GM18502 (cell line): Measurements from ENCODE around the gene COLEC12.

Experiments used
- ATAC-seq: cut with Tn5 transposase; IDR thresholded peaks from one replicate; pipeline ENCODE4 v1.9.1; 2021; ENCODE audit warnings: mild to moderate bottlenecking; ENCODE audit not compliant: unreplicated experiment, poor library complexity

COLEC12 gene

GRCh38 chr18:449374-449773 is 51.1 kb downstream of the COLEC12 start:
- ATAC-seq, result no peak

DNA sequence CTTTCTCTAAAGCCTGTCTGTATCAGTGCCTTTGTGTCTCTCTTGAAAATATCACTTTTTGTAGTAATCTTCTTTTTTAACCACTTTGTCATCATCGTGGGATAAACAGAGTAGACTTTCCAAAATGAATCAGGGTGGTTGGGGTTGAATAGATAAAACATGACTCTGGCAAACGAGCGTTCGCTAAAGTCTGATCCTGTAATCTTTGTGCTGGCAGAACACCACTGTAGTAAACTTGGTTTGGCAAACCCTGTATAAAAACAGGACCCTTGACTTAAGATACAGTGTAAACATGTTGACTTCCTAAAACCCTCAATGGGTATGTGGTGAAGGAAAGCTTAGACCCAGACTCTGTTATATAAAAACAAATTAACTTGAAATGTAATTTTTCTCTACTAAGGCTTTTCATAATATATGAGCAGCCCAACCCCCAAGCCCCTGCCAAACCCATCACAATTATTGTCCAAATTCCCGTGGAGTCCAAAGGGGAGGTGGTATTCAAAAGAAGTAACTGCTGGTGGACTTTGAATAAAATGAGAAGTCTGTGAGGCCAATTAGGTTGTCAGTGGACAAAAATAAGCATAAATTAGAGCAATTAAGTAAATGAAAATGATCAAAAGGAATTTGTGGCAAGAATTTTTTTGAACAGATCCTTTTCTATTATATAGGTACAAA is 52.2 kb downstream of the COLEC12 start:
- no peak for ATAC-seq

DNA sequence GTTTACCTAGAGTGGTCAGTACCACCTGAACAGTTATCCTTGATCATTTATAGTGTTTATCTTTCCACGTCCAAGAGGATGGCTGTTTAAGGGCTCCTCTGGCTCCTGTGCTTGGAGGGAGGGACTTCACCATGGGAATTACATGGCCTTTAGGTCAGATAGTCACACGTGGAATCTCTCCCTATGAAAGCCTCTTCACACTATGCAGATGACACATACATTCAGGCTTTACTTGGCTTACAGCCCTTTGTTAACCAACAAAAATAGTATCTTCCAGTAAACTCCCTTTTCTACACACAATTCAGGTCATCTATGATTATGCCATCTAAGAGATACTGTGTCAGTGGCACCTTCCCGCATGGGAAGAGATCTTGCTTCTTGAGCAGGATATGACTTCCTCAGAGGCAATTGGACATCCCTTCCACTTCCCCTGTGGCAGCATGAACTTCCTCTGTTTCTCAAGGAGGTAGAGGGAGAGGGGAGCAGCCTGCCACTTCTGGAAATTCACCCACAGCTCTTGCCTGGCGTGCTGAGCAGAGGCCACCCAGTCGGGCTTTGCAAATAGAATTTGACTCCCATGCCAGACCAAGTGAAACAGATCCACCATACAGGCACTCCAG is 53.5 kb downstream of the COLEC12 start:
- no peak for ATAC-seq

GRCh38 chr18:445055-445454 is 55.4 kb downstream of the COLEC12 start:
- ATAC-seq, result no peak

- ATAC-seq, result no peak
Observed at GRCh38 chr18:438571-438970, 61.9 kb downstream of the COLEC12 start.

GRCh38 chr18:435940-436339 is 64.6 kb downstream of the COLEC12 start:
- no peak for ATAC-seq

DNA sequence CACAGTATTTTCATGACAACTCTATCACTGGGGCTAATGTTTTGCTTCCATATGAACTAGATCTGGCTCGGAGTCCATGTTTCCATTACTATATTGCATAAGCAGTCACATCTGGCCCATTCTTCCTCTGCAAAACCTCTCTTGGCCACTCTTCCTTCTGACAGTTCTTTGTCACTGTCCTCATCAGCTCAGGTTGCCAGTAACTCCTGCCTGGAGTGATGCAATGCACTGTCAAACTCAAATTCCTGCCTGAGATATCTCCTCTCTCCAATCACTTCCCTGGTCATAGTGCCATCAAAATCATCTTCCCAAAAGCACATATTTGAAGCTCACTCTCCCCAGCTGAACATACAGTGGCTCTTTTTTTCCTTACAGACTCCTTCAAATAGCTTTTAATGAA is 66.1 kb downstream of the COLEC12 start:
- no peak for ATAC-seq

DNA sequence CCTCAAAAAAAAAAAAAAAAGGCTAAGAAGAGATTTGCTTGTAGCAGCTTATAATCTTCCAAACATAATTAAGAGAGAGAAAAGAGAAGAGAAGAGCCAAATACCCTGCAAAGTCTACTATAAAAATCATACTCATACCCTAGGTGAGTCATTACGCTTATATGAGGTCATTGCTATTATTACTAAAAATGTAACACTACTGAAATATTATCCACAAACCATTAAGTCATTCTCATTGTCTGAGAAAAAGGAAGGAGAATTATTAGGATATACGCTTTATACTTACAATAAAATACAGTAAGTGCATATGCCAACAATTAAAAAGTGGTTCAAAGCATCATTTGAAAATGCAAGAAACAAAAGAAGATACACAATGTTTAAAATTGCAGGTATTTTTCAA is 66.5 kb downstream of the COLEC12 start:
- ATAC-seq, result no peak

DNA sequence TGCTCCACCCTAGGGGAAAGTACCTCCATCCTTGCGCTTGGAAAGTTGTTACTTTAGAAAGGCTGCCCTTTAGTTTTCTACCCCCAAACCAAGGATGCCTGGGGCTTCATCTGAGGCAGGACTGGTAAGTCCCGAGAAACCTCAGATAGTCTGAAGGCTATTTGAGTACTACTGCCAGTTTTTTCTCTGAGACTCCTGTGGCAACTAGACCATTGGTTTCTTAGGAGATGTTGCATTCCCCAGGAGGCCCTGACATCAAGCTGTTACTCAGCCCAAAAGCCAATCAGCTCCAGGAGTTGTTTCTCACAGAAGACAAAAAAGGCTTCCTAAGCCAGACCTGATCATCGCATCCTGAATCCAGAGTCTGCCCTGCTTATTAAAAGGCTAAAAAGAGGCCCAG is 67.2 kb downstream of the COLEC12 start:
- no peak for ATAC-seq

GRCh38 chr18:432791-433190 is 67.7 kb downstream of the COLEC12 start:
- ATAC-seq, result no peak

- no peak for ATAC-seq
Observed at GRCh38 chr18:429030-429429, 71.5 kb downstream of the COLEC12 start.

DNA sequence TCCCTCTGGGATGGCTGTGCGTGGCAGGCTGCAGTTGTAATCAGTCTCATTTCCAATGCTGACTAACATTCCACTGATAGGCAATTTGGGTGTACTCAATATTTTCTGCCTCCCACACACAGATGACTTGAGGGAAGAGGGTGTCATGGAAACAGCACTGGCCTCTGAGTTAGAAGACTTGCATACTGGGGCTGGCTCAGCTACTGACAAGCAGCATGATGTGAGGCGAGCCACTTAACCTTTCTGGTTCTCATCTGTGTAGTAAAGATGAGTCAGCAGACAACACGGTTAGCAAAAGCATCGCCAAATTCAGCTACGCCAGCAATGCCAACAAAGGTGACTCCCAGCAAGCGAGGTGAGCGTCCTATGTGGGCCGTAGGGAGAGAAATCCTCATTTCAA is 73.5 kb downstream of the COLEC12 start:
- ATAC-seq, result no peak

DNA sequence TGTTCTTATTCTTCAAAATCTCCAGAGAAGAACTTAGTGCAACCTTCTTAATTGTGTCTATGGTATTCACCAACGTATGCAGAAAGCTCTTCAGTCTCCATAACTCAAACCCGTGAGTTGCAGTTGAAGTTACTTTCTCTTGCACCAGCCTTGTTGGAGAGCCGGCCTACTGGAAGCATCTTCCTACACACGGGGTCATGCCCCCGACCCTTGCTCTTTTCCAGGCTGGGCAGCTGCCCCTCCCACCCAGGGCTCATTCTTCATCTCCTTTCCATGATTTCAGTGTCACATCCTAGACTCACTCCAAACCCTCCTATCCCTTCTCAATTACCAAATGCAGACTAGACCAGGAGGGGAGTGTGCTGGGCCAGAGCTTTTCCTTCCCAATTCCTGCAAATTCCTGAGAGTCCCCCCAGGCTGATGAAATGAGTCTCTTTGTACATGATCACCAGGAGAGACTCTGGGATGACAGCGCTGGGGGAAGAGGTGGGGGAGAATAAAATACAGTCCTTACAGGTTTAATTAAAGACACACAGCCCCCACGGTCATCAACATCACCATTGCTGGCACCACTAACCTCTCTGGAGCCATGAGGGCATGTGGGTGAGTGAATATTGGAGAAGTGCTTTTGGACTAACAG is 75.3 kb downstream of the COLEC12 start:
- no peak for ATAC-seq

- ATAC-seq, result no peak
Observed at GRCh38 chr18:424668-425067, 75.8 kb downstream of the COLEC12 start.

DNA sequence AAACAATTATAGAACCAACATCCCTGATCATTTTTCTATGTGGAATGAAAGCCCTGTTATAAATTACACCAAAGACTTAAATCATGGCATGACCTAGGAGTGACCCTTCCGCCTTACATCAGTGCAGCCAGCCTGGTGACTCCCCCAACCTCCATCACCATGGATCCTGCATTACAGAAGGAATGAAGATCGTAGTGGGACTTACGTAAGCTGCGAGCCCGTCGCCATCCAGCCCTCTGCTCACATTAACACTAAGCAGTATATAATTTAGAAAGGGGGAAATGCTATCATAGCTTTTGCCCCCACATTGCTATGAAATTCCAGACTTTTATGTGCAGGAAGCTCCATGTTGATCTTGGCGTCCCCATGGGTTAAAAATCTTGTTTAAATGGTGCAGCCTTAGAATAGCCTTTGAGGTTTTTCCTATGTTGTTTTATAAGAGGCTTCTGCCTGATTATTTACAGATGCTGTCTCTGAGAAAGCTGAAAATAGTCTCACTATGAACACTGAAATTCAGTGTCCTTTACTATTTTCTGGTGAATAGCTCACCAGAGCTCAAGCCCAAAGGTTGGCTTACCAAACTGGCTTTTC is 76.3 kb downstream of the COLEC12 start:
- no peak for ATAC-seq

GRCh38 chr18:422966-423365 is 77.5 kb downstream of the COLEC12 start:
- ATAC-seq, result no peak

DNA sequence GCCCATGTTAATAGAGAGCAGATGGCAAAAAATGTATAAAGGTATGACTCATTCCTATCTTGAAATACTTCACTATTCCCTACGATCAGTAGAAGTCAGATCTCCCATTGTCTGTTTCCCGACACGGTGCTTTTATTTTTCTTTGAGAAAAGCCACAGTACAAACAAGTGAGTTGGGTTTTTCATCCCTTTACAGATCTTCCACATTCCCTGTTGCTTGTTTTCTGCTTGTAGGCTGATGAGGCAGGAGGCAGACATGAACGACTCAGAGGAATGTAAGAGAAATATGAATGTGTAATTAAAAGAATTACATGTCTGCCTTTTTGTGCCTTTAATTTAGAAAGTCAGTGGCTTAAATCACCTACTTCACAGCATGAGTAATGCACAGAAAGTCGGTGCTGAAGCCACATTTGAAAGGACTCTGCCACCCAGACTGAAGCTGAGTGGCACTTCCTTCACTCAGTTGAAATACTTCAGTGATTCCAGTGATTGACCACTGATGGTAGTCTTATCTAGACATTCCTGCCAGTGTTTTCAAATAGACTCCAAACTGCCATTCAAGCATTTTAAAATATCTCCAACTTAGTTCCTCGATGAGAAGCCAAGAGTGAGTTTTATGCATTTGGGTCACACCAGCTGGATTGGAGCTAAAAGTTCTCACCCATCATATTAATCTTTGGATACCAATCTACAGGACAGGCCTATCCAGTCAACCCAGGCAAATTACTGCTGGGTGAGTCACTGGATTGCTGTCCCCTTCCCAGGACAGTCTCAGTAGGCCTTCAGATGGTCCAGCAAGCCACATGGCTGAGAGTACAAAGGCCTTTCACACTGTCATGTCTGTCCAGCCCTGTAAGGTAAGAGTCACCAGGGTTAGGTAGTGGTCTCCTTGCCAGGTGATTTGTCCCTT is 79.0 kb downstream of the COLEC12 start:
- no peak for ATAC-seq

DNA sequence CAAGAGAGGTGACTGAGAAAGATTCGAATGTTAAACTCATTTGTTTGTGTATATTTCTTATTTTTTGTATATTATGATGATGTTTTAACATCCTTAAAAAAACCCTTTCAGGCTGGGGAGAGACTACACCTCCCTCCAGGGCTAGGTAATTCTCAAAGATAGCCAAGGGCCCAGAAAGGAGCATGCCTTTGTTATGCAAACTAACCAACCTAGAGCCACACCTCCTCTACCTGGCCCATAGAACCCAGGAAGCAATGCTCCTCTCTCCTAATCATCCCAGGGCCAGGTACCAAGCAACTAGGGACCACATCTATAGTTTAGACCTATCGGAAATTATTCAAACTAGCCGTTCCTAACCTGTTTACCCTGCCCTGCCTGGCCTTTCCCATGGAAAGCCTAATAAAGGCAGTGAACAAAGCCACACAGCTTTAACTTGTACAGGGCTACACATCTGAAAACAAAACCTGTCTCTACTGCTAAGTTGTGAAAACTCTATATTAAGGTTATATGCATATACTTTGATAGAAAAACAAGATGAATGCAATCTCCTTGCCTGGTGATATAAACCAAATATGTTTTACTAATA is 79.7 kb downstream of the COLEC12 start:
- no peak for ATAC-seq

GRCh38 chr18:419541-420175 is 80.8 kb downstream of the COLEC12 start:
- no peak for ATAC-seq

- ATAC-seq, result no peak
Observed at GRCh38 chr18:417495-417894, 83.0 kb downstream of the COLEC12 start.
